SK-N-SH (cell line): ENCODE results near the gene FYCO1.

ENCODE experiments used
- CTCF ChIP-seq: fragments of 200-600 bp; sonication (generic); IDR thresholded peaks from 2 replicates; pipeline ENCODE4 v1.6.1; 2017; ENCODE audit warnings: antibody characterized with exemption, mild to moderate bottlenecking, moderate library complexity
- NRF1 ChIP-seq: IDR thresholded peaks from 2 replicates; pipeline ENCODE4 v1.6.1; 2012; ENCODE audit warnings: low read depth, mild to moderate bottlenecking, low read length
- POLR2AphosphoS5 ChIP-seq: IDR thresholded peaks from 2 replicates; pipeline ENCODE4 v1.6.1; 2012; ENCODE audit warnings: low read depth, low read length
- RXRA ChIP-seq: IDR thresholded peaks from 2 replicates; pipeline ENCODE4 v1.4.0; 2012; ENCODE audit warnings: low read depth, mild to moderate bottlenecking, borderline replicate concordance
- TCF12 ChIP-seq: IDR thresholded peaks from 2 replicates; pipeline ENCODE4 v1.4.0; 2012
- USF1 ChIP-seq: IDR thresholded peaks from 2 replicates; pipeline ENCODE4 v1.4.0; 2012; ENCODE audit warnings: low read depth, borderline replicate concordance

- TF ChIP-seq NRF1 (no peak), POLR2AphosphoS5 (no peak), USF1 (no peak), CTCF (no peak), TCF12 (no peak), RXRA (no peak)
Measured at GRCh38 chr3:46007280-46007679, 11.7 kb upstream of the FYCO1 start.
